Activated naive CD8-positive, alpha-beta T cell (primary cell): ENCODE results near the gene TEK.

ENCODE experiments used
- H3K27ac Mint-ChIP-seq: one replicate; pipeline ENCODE4 v1.8.0; 2021; ENCODE audit warnings: mixed read lengths
- H3K27me3 Mint-ChIP-seq: one replicate; pipeline ENCODE4 v1.8.0; 2021; ENCODE audit warnings: mixed read lengths
- H3K36me3 Mint-ChIP-seq: one replicate; pipeline ENCODE4 v1.8.0; 2021; ENCODE audit warnings: mixed read lengths
- H3K4me1 Mint-ChIP-seq: one replicate; pipeline ENCODE4 v1.8.0; 2021; ENCODE audit warnings: low read depth, mixed read lengths
- H3K4me3 Mint-ChIP-seq: one replicate; pipeline ENCODE4 v1.8.0; 2021; ENCODE audit warnings: mild to moderate bottlenecking, mixed read lengths
- H3K9me3 Mint-ChIP-seq: one replicate; pipeline ENCODE4 v1.8.0; 2021; ENCODE audit warnings: low read depth, mixed read lengths

TEK gene

DNA sequence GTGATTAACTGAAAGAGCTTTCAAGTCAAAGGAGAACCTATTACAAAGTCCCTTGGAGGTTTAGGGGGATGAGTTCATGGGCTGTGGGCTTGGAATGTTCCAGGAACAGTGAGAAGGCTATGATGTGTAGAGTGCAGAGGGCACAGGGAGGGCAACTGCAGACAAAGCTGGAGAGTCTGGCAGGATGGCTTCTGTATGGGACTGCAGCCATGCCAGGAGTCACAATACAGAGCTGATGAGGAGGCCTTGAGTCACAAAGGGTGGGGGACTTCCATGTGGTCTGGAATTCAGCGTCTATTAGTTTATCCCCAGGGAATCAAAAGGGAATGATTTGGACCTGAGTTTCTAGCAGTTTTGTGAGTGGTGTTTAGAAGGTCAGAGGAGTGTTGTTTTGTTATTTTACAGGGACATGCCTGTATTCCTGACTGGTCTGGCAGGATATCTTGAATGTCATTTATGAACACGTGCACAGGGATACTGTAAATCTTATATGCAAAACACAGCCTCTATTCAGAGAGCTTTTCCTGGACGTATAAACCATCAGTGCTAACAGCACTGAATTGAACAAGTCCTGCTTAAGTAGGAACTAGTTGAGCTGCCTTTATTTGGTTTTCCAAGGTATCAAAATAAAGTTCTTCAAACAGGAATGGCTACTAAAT lies 14.3 kb upstream of the TEK start:
- Mint-ChIP-seq H3K4me1 (peaks cover 6% of the 10 kb centered on the region), H3K27me3 (peaks cover 11% of the 10 kb centered on the region), H3K4me3 (no peak overlapping the region), H3K9me3 (no peaks in the 10 kb centered on the region), H3K27ac (no peak overlapping the region), H3K36me3 (peaks cover 7% of the 10 kb centered on the region)

DNA sequence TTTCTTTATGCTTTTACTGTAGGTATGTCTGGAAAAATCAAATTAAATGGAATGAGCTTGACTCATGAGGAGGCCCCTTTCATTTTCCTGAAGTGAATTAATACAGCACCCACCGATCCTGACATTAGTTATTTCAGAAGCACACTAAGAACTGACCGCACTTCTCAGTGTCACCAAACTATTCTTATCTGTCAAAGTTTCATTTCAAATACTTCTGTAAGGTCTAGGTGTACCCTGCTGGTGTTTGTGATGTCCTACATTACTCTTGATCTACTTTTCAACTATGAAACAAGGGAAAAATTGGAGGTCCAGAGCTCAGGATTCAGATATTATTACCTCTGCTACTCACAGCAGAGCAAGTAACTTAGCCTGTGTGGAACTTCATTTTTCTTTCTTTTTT lies 1.8 kb upstream of the TEK start:
- Mint-ChIP-seq H3K36me3 (no peaks in the 10 kb centered on the region), H3K27me3 (peaks cover 2% of the 10 kb centered on the region), H3K9me3 (no peaks in the 10 kb centered on the region), H3K4me3 (no peak overlapping the region), H3K4me1 (no peaks in the 10 kb centered on the region), H3K27ac (no peak overlapping the region)

DNA sequence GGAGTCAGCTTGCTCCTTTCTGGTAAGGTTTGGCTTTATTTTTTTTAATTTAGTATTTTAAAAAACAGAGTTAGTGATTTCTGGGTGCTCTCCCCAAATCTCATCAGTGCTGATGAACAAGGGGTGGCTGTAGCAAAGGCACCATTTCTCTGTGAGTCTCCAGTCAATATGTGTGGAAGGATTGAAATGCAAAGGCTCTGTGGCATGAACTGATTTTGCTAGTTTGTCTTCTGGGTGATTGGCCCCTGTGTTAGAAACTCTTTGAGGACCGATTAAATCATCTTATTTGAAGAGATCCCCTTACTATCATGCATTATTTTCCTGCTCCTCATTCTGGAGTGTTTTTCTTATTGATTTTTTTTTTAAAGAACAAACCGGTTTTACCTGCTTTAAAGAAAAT lies 596 bp downstream of the TEK start:
- Mint-ChIP-seq H3K36me3 (no peaks in the 10 kb centered on the region), H3K4me1 (no peaks in the 10 kb centered on the region), H3K4me3 (no peak overlapping the region), H3K9me3 (no peaks in the 10 kb centered on the region), H3K27me3 (peaks cover 6% of the 10 kb centered on the region), H3K27ac (no peak overlapping the region)

DNA sequence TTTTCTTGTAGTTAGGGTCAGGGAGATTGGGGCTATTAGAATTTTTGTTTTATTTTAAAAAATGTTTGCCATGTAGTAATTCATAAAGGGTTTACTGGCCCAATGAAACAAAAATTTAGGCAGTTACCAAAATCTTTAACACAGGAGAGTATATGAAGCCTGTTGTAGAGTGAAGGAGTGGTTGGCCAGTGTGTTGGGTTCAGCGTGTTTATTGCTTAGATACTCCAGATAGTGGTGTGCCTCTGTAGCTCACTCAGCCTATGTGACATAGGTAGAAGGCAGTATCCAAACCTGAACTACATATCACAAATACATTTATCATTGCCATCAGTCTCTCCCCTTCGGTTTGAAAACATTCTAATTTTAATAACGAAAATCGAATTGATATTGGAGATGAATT lies 1.2 kb downstream of the TEK start:
- Mint-ChIP-seq H3K36me3 (no peaks in the 10 kb centered on the region), H3K4me1 (no peaks in the 10 kb centered on the region), H3K9me3 (no peaks in the 10 kb centered on the region), H3K4me3 (no peak overlapping the region), H3K27me3 (peaks cover 6% of the 10 kb centered on the region), H3K27ac (no peak overlapping the region)

DNA sequence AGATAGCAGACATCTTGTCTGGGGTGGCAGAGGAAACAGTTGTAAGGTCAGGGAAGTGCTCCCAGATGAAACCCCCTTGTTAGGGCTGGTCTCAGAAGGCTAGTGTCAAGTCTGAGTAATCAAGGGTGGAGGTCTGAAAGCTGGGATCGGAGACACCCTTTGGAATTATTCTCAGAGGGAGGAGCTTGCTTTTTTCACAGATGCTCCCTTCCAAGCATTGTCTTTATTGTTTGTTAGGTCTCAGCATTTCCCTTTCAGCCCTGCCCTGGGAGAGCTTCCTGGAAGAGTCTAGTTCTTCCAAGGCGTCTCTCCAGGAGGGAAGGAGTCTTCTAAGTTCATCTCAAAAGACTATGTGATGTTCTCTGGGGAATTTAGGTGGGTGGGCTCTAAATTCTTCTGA lies 3.2 kb downstream of the TEK start:
- Mint-ChIP-seq H3K27ac (no peak overlapping the region), H3K4me1 (no peaks in the 10 kb centered on the region), H3K4me3 (no peak overlapping the region), H3K9me3 (no peaks in the 10 kb centered on the region), H3K36me3 (no peaks in the 10 kb centered on the region), H3K27me3 (peaks cover 6% of the 10 kb centered on the region)

DNA sequence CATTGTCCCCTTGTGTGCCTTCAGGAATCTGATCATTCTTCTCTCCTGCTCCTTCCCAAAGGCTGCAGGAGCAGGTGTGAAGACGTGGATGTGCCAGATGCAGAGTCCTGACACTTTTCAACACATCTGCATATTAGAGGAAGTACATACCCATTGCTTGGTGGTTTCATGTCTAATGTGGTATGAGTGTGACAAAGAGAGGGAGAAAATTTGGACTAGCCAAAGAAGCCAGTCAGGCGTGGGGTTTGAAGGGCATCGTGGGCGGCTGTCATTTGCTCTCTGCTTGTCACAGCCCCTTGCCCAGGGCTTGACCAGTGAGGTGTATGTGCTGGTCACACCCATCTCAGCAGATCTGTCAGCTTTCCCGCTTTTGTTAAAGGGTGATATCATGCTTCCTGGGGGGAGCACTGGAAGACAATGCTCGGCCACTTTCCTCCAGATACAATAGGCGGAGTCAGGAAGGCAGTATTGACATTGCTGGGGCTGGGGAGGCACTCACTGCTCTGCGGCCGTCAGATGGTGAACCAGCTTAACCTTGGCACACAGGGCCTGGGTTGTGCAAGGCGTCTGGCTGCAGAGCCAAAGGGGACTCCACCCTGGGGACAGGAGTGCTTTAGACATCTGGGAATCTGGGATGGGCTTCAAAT lies 8.6 kb downstream of the TEK start:
- H3K4me1 Mint-ChIP-seq, result no peaks in the 10 kb centered on the region
- H3K27me3 Mint-ChIP-seq, result peaks cover 10% of the 10 kb centered on the region
- no peaks in the 10 kb centered on the region for H3K36me3 Mint-ChIP-seq
- no peak overlapping the region for H3K27ac Mint-ChIP-seq
- no peaks in the 10 kb centered on the region for H3K9me3 Mint-ChIP-seq
- H3K4me3 Mint-ChIP-seq, result no peak overlapping the region

DNA sequence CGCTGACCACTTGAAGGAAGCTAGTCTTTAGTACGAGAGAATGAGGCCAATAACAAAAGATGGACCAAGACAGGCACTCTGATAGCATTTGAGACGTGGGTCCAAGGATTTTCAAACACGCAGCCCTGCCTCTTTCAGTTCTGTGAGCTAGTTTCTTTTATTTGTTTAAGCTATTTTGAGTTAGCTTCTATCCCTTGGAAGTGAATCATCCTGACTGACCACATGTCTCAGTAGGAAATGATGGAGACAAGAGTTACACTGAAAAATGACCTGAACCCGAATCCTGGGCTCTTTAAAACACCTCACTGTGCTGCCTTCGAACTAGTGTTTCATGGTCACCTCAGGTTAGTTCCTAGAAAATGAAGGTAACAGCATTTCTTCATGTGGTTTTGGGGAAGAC lies 9.9 kb downstream of the TEK start:
- no peaks in the 10 kb centered on the region for H3K9me3 Mint-ChIP-seq
- H3K4me1 Mint-ChIP-seq, result no peaks in the 10 kb centered on the region
- no peak overlapping the region for H3K27ac Mint-ChIP-seq
- no peak overlapping the region for H3K4me3 Mint-ChIP-seq
- peaks cover 6% of the 10 kb centered on the region for H3K27me3 Mint-ChIP-seq
- no peaks in the 10 kb centered on the region for H3K36me3 Mint-ChIP-seq

DNA sequence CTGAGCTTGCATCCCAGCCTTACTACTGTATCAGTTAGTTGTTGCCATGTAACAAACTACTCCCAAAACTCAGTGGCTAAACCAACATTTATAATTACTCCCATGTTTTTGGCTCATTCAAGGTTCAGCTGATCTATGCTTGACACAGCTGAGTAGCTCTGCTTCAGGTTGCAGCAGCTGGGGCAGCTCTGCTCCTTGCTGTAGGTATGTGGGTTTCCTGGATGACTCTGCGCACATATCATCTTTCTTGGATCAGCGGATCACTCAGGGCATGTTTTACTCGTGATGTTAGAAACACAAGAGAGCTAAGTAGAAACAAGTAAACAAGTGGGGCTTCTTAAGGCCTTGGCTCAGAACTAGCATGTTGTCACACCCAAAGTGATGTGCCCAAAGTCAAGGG lies 15.1 kb downstream of the TEK start:
- Mint-ChIP-seq H3K4me3 (no peak overlapping the region), H3K27ac (no peak overlapping the region), H3K36me3 (no peaks in the 10 kb centered on the region), H3K27me3 (peaks cover 6% of the 10 kb centered on the region), H3K9me3 (no peaks in the 10 kb centered on the region), H3K4me1 (no peaks in the 10 kb centered on the region)

DNA sequence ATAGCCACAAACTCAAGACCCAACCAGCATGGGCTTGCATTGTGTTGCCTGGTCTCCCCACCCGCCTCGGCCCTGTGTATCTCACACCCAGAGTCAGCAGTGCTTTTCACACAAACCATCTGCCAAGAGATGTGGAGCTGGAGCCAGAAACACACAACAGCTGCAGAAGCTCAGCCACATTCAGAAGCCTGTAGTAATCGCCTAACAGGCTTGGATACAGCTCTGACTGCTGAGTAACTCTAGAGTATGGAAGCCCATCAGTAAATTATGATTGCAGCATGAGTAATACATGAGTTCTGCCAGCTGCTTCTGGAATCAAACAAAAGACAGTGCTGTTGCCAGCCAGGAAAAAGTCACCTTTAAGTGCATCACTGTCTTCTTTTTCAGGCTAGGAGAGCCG lies 16.0 kb downstream of the TEK start:
- Mint-ChIP-seq H3K4me3 (no peak overlapping the region), H3K27ac (no peak overlapping the region), H3K9me3 (no peaks in the 10 kb centered on the region), H3K4me1 (no peaks in the 10 kb centered on the region), H3K36me3 (no peaks in the 10 kb centered on the region), H3K27me3 (peaks cover 3% of the 10 kb centered on the region)

DNA sequence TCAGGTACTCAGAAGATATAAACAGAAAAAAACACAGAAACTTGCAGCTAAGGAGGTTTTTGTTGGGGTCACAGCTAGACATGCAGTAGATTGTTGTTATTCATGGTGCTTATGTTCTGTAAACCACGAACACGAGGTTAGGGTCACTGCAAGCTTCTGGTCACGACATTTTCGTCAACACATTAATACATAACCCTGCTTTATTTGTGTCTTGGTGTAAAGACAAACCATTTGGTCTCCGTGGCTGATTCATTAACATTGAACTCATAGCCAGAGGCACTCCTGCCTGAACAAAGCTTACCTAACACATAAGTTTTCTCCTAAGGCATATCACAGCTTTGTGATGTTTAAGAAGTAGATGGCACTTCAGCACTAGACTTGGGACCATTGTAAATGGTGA lies 16.9 kb downstream of the TEK start:
- no peaks in the 10 kb centered on the region for H3K4me1 Mint-ChIP-seq
- no peaks in the 10 kb centered on the region for H3K36me3 Mint-ChIP-seq
- peaks cover 6% of the 10 kb centered on the region for H3K27me3 Mint-ChIP-seq
- no peaks in the 10 kb centered on the region for H3K9me3 Mint-ChIP-seq
- H3K27ac Mint-ChIP-seq, result no peak overlapping the region
- no peak overlapping the region for H3K4me3 Mint-ChIP-seq

DNA sequence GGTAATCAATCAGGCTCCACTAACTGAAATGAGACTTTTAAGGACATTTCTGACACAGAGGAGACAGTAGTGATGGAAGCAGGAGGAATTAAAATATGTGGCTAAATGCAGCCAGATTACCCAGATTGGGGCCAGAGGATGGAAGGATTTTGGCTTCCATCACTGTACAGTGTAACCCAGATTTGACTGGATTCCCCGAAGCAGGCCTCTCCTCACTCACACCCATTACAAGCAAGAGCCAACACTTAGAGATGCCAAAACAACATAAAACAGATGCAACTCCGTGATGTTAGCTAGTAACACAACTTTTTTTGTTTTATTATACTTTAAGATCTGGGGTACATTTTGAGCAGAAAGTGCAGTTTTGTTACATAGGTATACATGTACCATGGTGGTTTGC lies 17.6 kb downstream of the TEK start:
- no peaks in the 10 kb centered on the region for H3K36me3 Mint-ChIP-seq
- peaks cover 6% of the 10 kb centered on the region for H3K27me3 Mint-ChIP-seq
- H3K4me3 Mint-ChIP-seq, result no peak overlapping the region
- H3K4me1 Mint-ChIP-seq, result no peaks in the 10 kb centered on the region
- H3K27ac Mint-ChIP-seq, result no peak overlapping the region
- H3K9me3 Mint-ChIP-seq, result no peaks in the 10 kb centered on the region

DNA sequence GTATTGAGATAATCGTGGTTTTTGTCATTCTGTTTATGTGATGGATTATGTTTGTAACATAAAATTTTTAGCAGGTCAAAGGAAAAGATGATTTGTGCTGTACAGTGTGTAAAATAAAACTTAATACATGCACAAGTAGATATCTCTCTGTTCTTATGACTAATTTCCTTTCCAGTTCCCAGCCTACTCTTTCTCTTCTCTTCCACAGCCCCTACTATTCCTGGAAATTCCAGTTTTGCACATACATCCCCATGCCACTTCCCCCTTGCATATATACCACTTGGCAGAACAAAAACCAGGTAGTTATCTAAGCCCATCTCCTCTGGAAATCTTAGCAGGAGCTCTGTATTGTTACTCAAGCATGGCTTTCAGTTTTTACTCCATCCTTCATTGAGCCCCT lies 20.2 kb downstream of the TEK start:
- peaks cover 2% of the 10 kb centered on the region for H3K27me3 Mint-ChIP-seq
- no peak overlapping the region for H3K27ac Mint-ChIP-seq
- H3K4me3 Mint-ChIP-seq, result no peak overlapping the region
- H3K9me3 Mint-ChIP-seq, result no peaks in the 10 kb centered on the region
- H3K4me1 Mint-ChIP-seq, result no peaks in the 10 kb centered on the region
- no peaks in the 10 kb centered on the region for H3K36me3 Mint-ChIP-seq

DNA sequence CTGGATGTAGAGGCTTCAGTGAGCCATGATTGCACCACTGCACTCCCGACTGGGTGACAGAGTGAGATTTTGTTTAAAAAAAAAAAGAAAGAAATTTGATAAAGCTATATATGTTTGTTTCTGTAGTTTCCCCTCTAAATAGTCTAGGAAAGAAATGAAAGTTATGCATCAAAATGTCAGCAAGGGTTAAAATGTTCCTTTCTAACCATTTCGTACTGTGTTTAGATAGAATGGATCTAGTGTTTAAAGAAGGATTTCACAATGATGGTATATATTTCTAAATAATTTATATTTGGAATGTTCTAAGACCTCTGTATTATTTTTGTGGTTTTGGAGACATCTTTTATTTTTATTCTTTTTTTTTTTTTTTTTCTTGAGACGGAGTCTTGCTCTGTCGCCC lies 22.7 kb downstream of the TEK start:
- Mint-ChIP-seq H3K36me3 (no peaks in the 10 kb centered on the region), H3K9me3 (no peaks in the 10 kb centered on the region), H3K4me3 (no peak overlapping the region), H3K27me3 (peaks cover 5% of the 10 kb centered on the region), H3K4me1 (no peaks in the 10 kb centered on the region), H3K27ac (no peak overlapping the region)

DNA sequence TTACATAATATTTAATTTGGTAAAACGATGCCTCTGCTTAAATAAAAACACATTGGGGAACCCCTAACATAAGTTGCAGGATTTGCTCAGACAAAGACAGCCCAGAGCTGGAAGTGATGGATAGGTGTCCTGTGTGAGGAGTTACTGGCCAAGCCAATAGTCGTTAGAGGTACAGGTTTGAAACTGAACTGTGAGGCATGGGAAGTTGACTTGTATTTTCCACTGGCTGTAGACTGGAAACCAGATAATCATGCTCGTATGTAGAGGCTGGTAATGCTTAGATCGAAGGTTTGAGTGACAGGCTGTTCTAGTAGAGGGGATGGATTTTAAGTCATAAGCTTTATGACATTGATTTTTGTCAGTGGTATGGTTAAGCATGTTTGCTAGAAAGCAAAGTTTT lies 24.8 kb downstream of the TEK start:
- Mint-ChIP-seq H3K36me3 (no peaks in the 10 kb centered on the region), H3K9me3 (no peaks in the 10 kb centered on the region), H3K27ac (no peak overlapping the region), H3K27me3 (peaks cover 5% of the 10 kb centered on the region), H3K4me1 (no peaks in the 10 kb centered on the region), H3K4me3 (no peak overlapping the region)

DNA sequence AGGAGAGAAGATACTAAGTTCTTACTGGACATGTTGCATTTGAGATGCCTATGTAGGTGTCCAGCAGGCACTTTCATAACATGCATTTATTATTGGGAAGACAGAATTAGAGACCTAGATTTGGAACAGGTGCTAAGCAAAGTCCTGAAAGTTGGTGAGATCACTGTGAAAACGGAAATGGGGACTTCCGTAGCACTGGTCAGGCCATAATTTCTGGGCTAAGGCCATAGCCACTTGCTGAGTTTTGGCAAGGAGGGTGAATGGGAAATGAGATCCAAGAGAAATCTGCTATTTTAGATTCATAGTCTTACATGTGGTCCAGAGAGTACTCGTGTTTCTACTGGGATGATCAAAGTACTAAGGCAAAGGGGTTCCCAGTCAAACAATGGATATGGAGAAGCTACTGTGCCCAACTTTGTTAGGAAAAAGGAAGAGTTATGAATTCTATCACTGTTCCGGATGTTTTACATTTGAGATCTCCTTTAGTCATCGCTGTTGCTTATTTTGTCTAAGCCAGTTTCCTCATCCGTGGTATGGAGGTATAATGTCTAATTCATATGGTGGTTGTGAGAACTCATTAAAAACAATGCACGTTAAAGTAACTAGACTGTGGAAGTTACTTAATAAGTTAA lies 33.4 kb downstream of the TEK start:
- no peaks in the 10 kb centered on the region for H3K4me1 Mint-ChIP-seq
- H3K4me3 Mint-ChIP-seq, result no peak overlapping the region
- H3K27me3 Mint-ChIP-seq, result peaks cover 3% of the 10 kb centered on the region
- H3K9me3 Mint-ChIP-seq, result no peaks in the 10 kb centered on the region
- no peak overlapping the region for H3K27ac Mint-ChIP-seq
- H3K36me3 Mint-ChIP-seq, result no peaks in the 10 kb centered on the region

DNA sequence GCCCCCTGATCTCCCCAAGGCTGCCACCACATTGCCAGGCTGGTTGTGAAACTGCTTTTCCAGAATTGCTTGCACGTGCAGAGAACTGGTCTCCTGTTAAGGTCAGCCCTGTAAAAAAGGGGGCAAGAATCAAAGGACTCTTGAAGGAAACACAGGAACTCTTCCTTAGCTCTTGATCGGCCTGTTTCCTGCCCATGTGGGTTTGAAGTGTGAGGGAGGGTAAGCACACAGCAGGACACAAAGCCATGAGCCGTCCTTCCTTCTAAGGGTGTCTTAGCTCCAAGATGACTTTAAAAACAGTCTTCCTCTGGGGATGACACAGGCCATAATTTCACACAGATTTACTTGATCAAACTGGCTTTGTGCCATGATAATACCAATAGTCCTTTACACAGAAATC lies 36.1 kb downstream of the TEK start:
- no peaks in the 10 kb centered on the region for H3K4me1 Mint-ChIP-seq
- no peak overlapping the region for H3K4me3 Mint-ChIP-seq
- no peaks in the 10 kb centered on the region for H3K36me3 Mint-ChIP-seq
- no peaks in the 10 kb centered on the region for H3K9me3 Mint-ChIP-seq
- H3K27ac Mint-ChIP-seq, result no peak overlapping the region
- H3K27me3 Mint-ChIP-seq, result peaks cover 3% of the 10 kb centered on the region
